H1 (cell line): Measurements from ENCODE around the gene MAN2A1. TPM values are rescaled to one million over a fixed set of nuclear protein-coding genes. Genes with fewer than 3 reads are reported as not detected.

Source experiments
- ATF3 ChIP-seq: IDR thresholded peaks from 2 replicates; pipeline ENCODE4 v1.6.1; 2011; ENCODE audit warnings: low read depth, mild to moderate bottlenecking, low read length; ENCODE audit not compliant: insufficient read depth
- BACH1 ChIP-seq: IDR thresholded peaks from 2 replicates; pipeline ENCODE4 v1.6.1; 2012; ENCODE audit warnings: low read length, improper control_type of control experiment
- BCL11A ChIP-seq, 2 experiments: IDR thresholded peaks; one replicate each; pipeline ENCODE4 v1.6.1; 2011; ENCODE audit warnings: low read depth in 2 of 2, low read length in 2 of 2, mild to moderate bottlenecking in 2 of 2
- CEBPB ChIP-seq: IDR thresholded peaks from 2 replicates; pipeline ENCODE4 v1.6.1; 2012; ENCODE audit warnings: low read depth, low read length
- CHD1 ChIP-seq: IDR thresholded peaks from 2 replicates; pipeline ENCODE4 v1.6.1; 2012; ENCODE audit warnings: low read depth, low read length, improper control_type of control experiment
- CREB1 ChIP-seq: IDR thresholded peaks from 2 replicates; pipeline ENCODE4 v1.6.1; 2012; ENCODE audit warnings: inconsistent platforms
- EP300 ChIP-seq, 2 experiments: IDR thresholded peaks; 1 replicate in 1 of 2; 2 replicates in 1 of 2; pipeline ENCODE4 v1.6.1; 2011 to 2012; ENCODE audit warnings: low read depth in 2 of 2, low read length in 2 of 2, mild to moderate bottlenecking in 2 of 2, borderline replicate concordance in 1 of 2, inconsistent platforms in 1 of 2, moderate library complexity in 1 of 2
- EZH2 ChIP-seq: fragments of 200-600 bp; sonication (generic); IDR thresholded peaks from 2 replicates; pipeline ENCODE4 v1.7.1; 2012; ENCODE audit warnings: low read depth, mild to moderate bottlenecking, moderate library complexity, low read length, inconsistent platforms; ENCODE audit not compliant: severe bottlenecking
- GABPA ChIP-seq: IDR thresholded peaks from 2 replicates; pipeline ENCODE4 v1.6.1; 2011; ENCODE audit warnings: mild to moderate bottlenecking, low read length, moderate library complexity, borderline replicate concordance; ENCODE audit not compliant: insufficient read depth
- HDAC2 ChIP-seq, 2 experiments: fragments of 300-600 bp in 1 of 2; sonication (generic) in 1 of 2; IDR thresholded peaks; 2 replicates each; pipeline ENCODE4 v1.6.1; 2011 to 2012; ENCODE audit warnings: low read depth in 2 of 2, low read length in 2 of 2, mild to moderate bottlenecking in 2 of 2, moderate library complexity in 2 of 2, borderline replicate concordance in 1 of 2, inconsistent platforms in 1 of 2
- HDAC6 ChIP-seq: IDR thresholded peaks from one replicate; pipeline ENCODE4 v1.7.1; 2012; ENCODE audit warnings: low read depth, mild to moderate bottlenecking, inconsistent platforms, low read length, moderate library complexity
- KDM1A ChIP-seq: fragments of 200-600, 300-600 bp; sonication (generic); IDR thresholded peaks from 2 replicates; pipeline ENCODE4 v1.7.1; 2016; ENCODE audit warnings: mild to moderate bottlenecking, low read length, borderline replicate concordance
- KDM4A ChIP-seq: IDR thresholded peaks from one replicate; pipeline ENCODE4 v1.7.1; 2012; ENCODE audit warnings: low read depth, mild to moderate bottlenecking, moderate library complexity, low read length, inconsistent platforms; ENCODE audit not compliant: severe bottlenecking
- KDM5A ChIP-seq: fragments of 200-600 bp; IDR thresholded peaks from 2 replicates; pipeline ENCODE4 v1.7.1; 2012; ENCODE audit warnings: mild to moderate bottlenecking, low read length, inconsistent platforms, mixed read lengths
- NRF1 ChIP-seq: IDR thresholded peaks from 2 replicates; pipeline ENCODE4 v1.6.1; 2011; ENCODE audit warnings: mild to moderate bottlenecking, low read depth, low read length, improper control_type of control experiment
- PHF8 ChIP-seq: fragments of 200-600 bp; sonication (generic); conservative IDR thresholded peaks from 2 replicates; pipeline ENCODE4 v1.7.1; 2012; ENCODE audit warnings: low read depth, mild to moderate bottlenecking, inconsistent platforms, low read length, moderate library complexity
- SIRT6 ChIP-seq: IDR thresholded peaks from one replicate; pipeline ENCODE4 v1.7.1; 2012; ENCODE audit warnings: low read length, inconsistent platforms
- SP2 ChIP-seq: IDR thresholded peaks from 2 replicates; pipeline ENCODE4 v1.6.1; 2012; ENCODE audit warnings: mild to moderate bottlenecking, low read length, inconsistent platforms
- SP4 ChIP-seq: IDR thresholded peaks from 2 replicates; pipeline ENCODE4 v1.6.1; 2012; ENCODE audit warnings: low read length, inconsistent platforms
- TAF1 ChIP-seq: IDR thresholded peaks from 2 replicates; pipeline ENCODE4 v1.6.1; 2011; ENCODE audit warnings: mild to moderate bottlenecking, low read depth, low read length
- TEAD4 ChIP-seq: IDR thresholded peaks from 2 replicates; pipeline ENCODE4 v1.6.1; 2012; ENCODE audit warnings: low read depth, low read length, inconsistent platforms, mixed read lengths
- USF2 ChIP-seq: IDR thresholded peaks from 2 replicates; pipeline ENCODE4 v1.6.1; 2011; ENCODE audit warnings: low read length, improper control_type of control experiment
- YY1 ChIP-seq: IDR thresholded peaks from 2 replicates; pipeline ENCODE4 v1.6.1; 2011; ENCODE audit warnings: low read depth, mild to moderate bottlenecking, low read length
- polyA plus RNA-seq, 7 experiments: library from polyadenylated mRNA; depleted of rRNA in 3 of 7; stranded (reverse) in 5 of 7; unstranded in 2 of 7; fragments of >200 nt in 5 of 7; fragments of 200-250 nt in 2 of 7; gene quantifications; 1 replicate in 5 of 7; 2 replicates in 1 of 7; 4 replicates in 1 of 7; pipeline versions ENCODE4 v1.2.1 to v1.2.3, GENCODE V29; 2011 to 2013; ENCODE audit warnings: missing spikeins in 2 of 7, mixed read lengths in 2 of 7
- total RNA-seq: library from RNA; stranded (reverse); fragmentation: NEBNext Ultra II Directional; extraction: Animal tissue kit (Norgen Biotek cat#: 25700); gene quantifications from 2 replicates; pipeline ENCODE4 v1.2.1, GENCODE V29; 2021

The MAN2A1 gene
- total and polyA plus RNA-seq, 2 of the 8 experiments (the other 6 are each of a cell fraction or from before 2014, with no cell fraction given) = 29.1 to 102 TPM

- TF ChIP-seq HDAC6 = no peak
- TF ChIP-seq PHF8 = peak; percentile 80
- TF ChIP-seq KDM1A = no peak
- TF ChIP-seq EZH2 = no peak
- no peak; the same call in 1 of the 2 replicates for TF ChIP-seq CREB1
- TF ChIP-seq KDM4A = peak; percentile 54
- no peak for TF ChIP-seq USF2
- TF ChIP-seq HDAC2 (IDR thresholded peaks at IDR 0.05; ENCODE audit: borderline replicate concordance in 1 of 2, low read depth in 2 of 2, low read length in 2 of 2) = peak in 1 of 2 experiments; percentile 81; a peak in 1 of 4 replicates
- TF ChIP-seq TAF1 = peak; percentile 89
- TF ChIP-seq CHD1 = no peak
- peak; percentile 38; the same call in 1 of the 2 replicates for TF ChIP-seq YY1
- no peak for TF ChIP-seq TEAD4
- TF ChIP-seq BCL11A (IDR thresholded peaks at IDR 0.05; ENCODE audit: low read depth in 2 of 2, low read length in 2 of 2) = no peak
- no peak for TF ChIP-seq BACH1
- TF ChIP-seq SIRT6 = no peak
- no peak for TF ChIP-seq GABPA
- TF ChIP-seq NRF1 = no peak; the same call in 1 of the 2 replicates
- no peak for TF ChIP-seq SP2
- no peak for TF ChIP-seq EP300 (IDR thresholded peaks at IDR 0.05; ENCODE audit: borderline replicate concordance in 1 of 2, low read depth in 2 of 2, low read length in 2 of 2)
- TF ChIP-seq ATF3 = no peak
- no peak for TF ChIP-seq CEBPB
- TF ChIP-seq SP4 = no peak
- TF ChIP-seq KDM5A = no peak
These were observed 572 bp upstream of the MAN2A1 start (continued) for GRCh38 chr5:109688970-109689739.
